ENCODE data around the gene HELZ. TPM values are rescaled to one million over a fixed set of nuclear protein-coding genes. Genes with fewer than 3 reads are reported as not detected.

Gene HELZ
- total and polyA plus RNA-seq, 2 experiments from 2014 or later, result 32.7 to 77.2 TPM

DNA sequence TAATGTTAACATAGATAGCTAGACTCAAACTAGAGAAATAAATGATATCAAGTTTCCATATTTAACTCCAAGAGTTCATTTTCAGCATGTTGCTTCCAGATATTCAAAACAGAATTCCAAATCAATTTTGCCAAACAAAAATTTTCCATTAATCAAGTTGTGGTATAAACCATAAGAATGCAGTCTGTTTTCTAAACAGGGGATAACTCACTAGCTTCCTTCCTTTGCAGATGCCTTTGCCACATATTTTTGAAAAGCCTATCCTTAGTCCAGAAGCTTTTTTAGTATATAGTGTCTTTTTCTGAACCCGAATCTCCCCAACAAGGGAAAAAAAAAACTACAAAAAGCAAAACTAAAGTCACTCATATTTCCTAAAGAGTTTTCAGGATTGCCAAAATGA is 61.5 kb downstream of the HELZ start:
- TF ChIP-seq EZH2 (IDR thresholded peaks at IDR 0.05; ENCODE audit: borderline replicate concordance), result no peak
- no peak for TF ChIP-seq EZH2phosphoT487 (IDR thresholded peaks at IDR 0.05; ENCODE audit: low read depth, severe bottlenecking, unreplicated experiment)
- TF ChIP-seq, protein P1, sequence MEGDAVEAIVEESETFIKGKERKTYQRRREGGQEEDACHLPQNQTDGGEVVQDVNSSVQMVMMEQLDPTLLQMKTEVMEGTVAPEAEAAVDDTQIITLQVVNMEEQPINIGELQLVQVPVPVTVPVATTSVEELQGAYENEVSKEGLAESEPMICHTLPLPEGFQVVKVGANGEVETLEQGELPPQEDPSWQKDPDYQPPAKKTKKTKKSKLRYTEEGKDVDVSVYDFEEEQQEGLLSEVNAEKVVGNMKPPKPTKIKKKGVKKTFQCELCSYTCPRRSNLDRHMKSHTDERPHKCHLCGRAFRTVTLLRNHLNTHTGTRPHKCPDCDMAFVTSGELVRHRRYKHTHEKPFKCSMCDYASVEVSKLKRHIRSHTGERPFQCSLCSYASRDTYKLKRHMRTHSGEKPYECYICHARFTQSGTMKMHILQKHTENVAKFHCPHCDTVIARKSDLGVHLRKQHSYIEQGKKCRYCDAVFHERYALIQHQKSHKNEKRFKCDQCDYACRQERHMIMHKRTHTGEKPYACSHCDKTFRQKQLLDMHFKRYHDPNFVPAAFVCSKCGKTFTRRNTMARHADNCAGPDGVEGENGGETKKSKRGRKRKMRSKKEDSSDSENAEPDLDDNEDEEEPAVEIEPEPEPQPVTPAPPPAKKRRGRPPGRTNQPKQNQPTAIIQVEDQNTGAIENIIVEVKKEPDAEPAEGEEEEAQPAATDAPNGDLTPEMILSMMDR (IDR thresholded peaks at IDR 0.05; ENCODE audit: poor library complexity), result no peak
- no peak overlapping the region for H2AFZ ChIP-seq

DNA sequence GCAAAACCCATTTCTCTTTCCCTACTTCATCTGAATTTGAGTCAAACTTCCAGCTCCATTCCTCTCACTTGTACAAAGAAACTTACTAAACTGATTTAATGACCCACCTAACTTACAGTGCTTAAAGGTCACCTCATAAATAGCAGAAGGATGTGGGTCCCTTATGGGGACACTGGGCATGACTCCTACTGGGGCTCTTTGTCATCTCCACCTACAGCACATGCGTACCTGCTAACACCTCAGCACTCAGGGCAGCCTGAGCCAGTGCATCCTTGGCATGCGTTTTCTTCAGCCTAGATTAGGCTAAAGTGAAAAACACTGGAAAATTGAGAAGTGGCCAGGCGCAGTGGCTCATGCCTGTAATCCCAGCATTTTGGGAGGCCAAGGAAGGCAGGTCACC is 63.2 kb downstream of the HELZ start:
- no peaks in the 10 kb centered on the region for H3K27me3 ChIP-seq
- no peak overlapping the region for H3K4me3 ChIP-seq
- H3K36me3 ChIP-seq (replicated peaks; ENCODE audit: insufficient read depth, low read depth), result no peaks in the 10 kb centered on the region
- no peaks in the 10 kb centered on the region for H3K79me2 ChIP-seq
- no peaks in the 10 kb centered on the region for H3K9me3 ChIP-seq (ENCODE audit: low read depth)
- no peaks in the 10 kb centered on the region for H3K9me2 ChIP-seq (replicated peaks; ENCODE audit: insufficient read depth)
- H3K27ac ChIP-seq, result no peak overlapping the region
- no peak for DNase-seq (ENCODE audit: low spot score)
- TF ChIP-seq EZH2phosphoT487 (IDR thresholded peaks at IDR 0.05; ENCODE audit: low read depth, severe bottlenecking, unreplicated experiment), result no peak
- TF ChIP-seq, protein P1 (IDR thresholded peaks at IDR 0.05; ENCODE audit: poor library complexity), result no peak
- TF ChIP-seq EZH2 (IDR thresholded peaks at IDR 0.05; ENCODE audit: borderline replicate concordance), result no peak
- H2AFZ ChIP-seq, result no peak overlapping the region
- H4K20me1 ChIP-seq (ENCODE audit: insufficient read depth, poor library complexity, severe bottlenecking), result no peaks in the 10 kb centered on the region
- no peak overlapping the region for H3K4me2 ChIP-seq
- no peaks in the 10 kb centered on the region for H3K4me1 ChIP-seq (ENCODE audit: insufficient read depth)
- 96% methylated on average over 3 of the region's 3 CpGs for WGBS (ENCODE audit: low lambda C conversion rate, missing lambda C conversion rate)

More for the DNA sequence above, 61.5 kb downstream of the HELZ start:
- Histone ChIP-seq H3K4me3 (no peak overlapping the region), H3K4me1 (ENCODE audit: insufficient read depth) (no peaks in the 10 kb centered on the region), H3K4me2 (no peak overlapping the region), H3K9me3 (ENCODE audit: low read depth) (no peaks in the 10 kb centered on the region), H3K9me2 (replicated peaks; ENCODE audit: insufficient read depth) (no peaks in the 10 kb centered on the region), H3K79me2 (no peaks in the 10 kb centered on the region), H4K20me1 (ENCODE audit: insufficient read depth, poor library complexity, severe bottlenecking) (no peaks in the 10 kb centered on the region), H3K27ac (no peak overlapping the region), H3K36me3 (replicated peaks; ENCODE audit: insufficient read depth, low read depth) (no peaks in the 10 kb centered on the region), H3K27me3 (no peaks in the 10 kb centered on the region)
- no peak for DNase-seq (ENCODE audit: low spot score)
- 95% methylated on average over 1 of the region's 1 CpG for WGBS (ENCODE audit: low lambda C conversion rate, missing lambda C conversion rate)

DNA sequence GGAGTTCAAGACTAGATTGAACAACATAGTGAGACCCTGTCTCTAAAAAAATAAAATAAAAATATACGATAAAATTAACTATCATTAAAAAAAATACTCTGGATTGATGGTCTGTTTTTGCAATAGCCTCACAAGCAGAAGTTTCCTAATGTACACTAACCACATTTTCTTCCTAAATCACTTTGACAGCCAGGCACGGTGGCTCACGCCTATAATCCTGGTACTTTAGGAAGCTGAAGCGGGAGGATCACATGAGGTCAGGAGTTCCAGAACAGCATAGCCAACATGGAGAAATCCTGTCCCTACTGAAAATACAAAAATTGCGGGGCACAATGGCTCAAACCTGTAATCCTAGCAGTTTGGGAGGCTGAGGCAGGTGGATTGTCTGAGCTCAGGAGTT is 64.7 kb downstream of the HELZ start:
- peak; percentile 5 for DNase-seq (ENCODE audit: low spot score)
- H3K79me2 ChIP-seq, result no peaks in the 10 kb centered on the region
- no peak overlapping the region for H2AFZ ChIP-seq
- no peaks in the 10 kb centered on the region for H3K9me3 ChIP-seq (ENCODE audit: low read depth)
- H3K9me2 ChIP-seq (replicated peaks; ENCODE audit: insufficient read depth), result no peaks in the 10 kb centered on the region
- no peak overlapping the region for H3K4me2 ChIP-seq
- no peaks in the 10 kb centered on the region for H4K20me1 ChIP-seq (ENCODE audit: insufficient read depth, poor library complexity, severe bottlenecking)
- H3K27ac ChIP-seq, result no peak overlapping the region
- WGBS (ENCODE audit: low lambda C conversion rate, missing lambda C conversion rate), result 77% methylated on average over 5 of the region's 5 CpGs
- H3K4me1 ChIP-seq (ENCODE audit: insufficient read depth), result no peaks in the 10 kb centered on the region
- no peaks in the 10 kb centered on the region for H3K36me3 ChIP-seq (replicated peaks; ENCODE audit: insufficient read depth, low read depth)
- TF ChIP-seq, protein P1 (IDR thresholded peaks at IDR 0.05; ENCODE audit: poor library complexity), result no peak
- no peak for TF ChIP-seq EZH2phosphoT487 (IDR thresholded peaks at IDR 0.05; ENCODE audit: low read depth, severe bottlenecking, unreplicated experiment)
- no peak for TF ChIP-seq EZH2 (IDR thresholded peaks at IDR 0.05; ENCODE audit: borderline replicate concordance)
- no peak overlapping the region for H3K4me3 ChIP-seq
- H3K27me3 ChIP-seq, result no peaks in the 10 kb centered on the region

DNA sequence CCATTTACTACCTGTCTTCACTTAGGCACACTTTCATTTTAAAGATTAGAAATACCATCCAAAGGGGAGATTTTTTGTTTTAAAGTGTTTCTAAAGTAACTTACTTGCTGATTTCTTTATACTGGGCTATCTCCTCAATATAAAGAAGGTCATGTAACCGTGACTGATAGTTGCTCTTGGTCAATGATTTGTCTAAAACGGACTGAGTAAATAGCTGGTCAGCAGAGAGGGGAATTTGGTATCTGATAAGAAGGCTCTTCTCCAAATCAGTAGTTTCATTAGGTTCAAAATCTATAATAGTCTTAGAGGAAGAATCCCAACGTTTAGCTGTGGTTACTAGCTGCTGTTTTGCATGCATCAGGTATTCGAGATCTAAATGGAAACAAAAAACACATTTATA is 66.4 kb downstream of the HELZ start:
- no peak overlapping the region for H2AFZ ChIP-seq
- TF ChIP-seq EZH2 (IDR thresholded peaks at IDR 0.05; ENCODE audit: borderline replicate concordance) (no peak), EZH2phosphoT487 (IDR thresholded peaks at IDR 0.05; ENCODE audit: low read depth, severe bottlenecking, unreplicated experiment) (no peak)
- TF ChIP-seq, protein P1 (IDR thresholded peaks at IDR 0.05; ENCODE audit: poor library complexity), result no peak
- no peak for DNase-seq (ENCODE audit: low spot score)
- H3K4me3 ChIP-seq, result no peak overlapping the region
- H3K79me2 ChIP-seq, result no peaks in the 10 kb centered on the region
- H3K36me3 ChIP-seq (replicated peaks; ENCODE audit: insufficient read depth, low read depth), result no peaks in the 10 kb centered on the region
- no peaks in the 10 kb centered on the region for H3K9me2 ChIP-seq (replicated peaks; ENCODE audit: insufficient read depth)
- no peaks in the 10 kb centered on the region for H3K9me3 ChIP-seq (ENCODE audit: low read depth)
- no peaks in the 10 kb centered on the region for H3K27me3 ChIP-seq
- no peaks in the 10 kb centered on the region for H4K20me1 ChIP-seq (ENCODE audit: insufficient read depth, poor library complexity, severe bottlenecking)
- H3K27ac ChIP-seq, result no peak overlapping the region
- 75% methylated on average over 4 of the region's 4 CpGs for WGBS (ENCODE audit: low lambda C conversion rate, missing lambda C conversion rate)
- H3K4me1 ChIP-seq (ENCODE audit: insufficient read depth), result no peaks in the 10 kb centered on the region
- H3K4me2 ChIP-seq, result no peak overlapping the region
